GM12874 (cell line): ENCODE measurements around the gene PCDH9.

Source experiments
- CTCF ChIP-seq: IDR thresholded peaks from 2 replicates; pipeline ENCODE4 v1.5.1; 2011; ENCODE audit warnings: low read depth, mild to moderate bottlenecking, control low read depth, low read length, moderate library complexity; ENCODE audit not compliant: insufficient read depth

The PCDH9 gene

GRCh38 chr13:67128136-67128535, 102.0 kb downstream of the PCDH9 start:
- TF ChIP-seq CTCF = no peak

GRCh38 chr13:67125681-67126080, 104.5 kb downstream of the PCDH9 start:
- no peak for TF ChIP-seq CTCF

- TF ChIP-seq CTCF = no peak
Measured at GRCh38 chr13:67123165-67123564, 107.0 kb downstream of the PCDH9 start.

GRCh38 chr13:67122251-67122650, 107.9 kb downstream of the PCDH9 start:
- TF ChIP-seq CTCF = no peak

- TF ChIP-seq CTCF = no peak
Measured at GRCh38 chr13:67120872-67121531, 109.1 kb downstream of the PCDH9 start.

- no peak for TF ChIP-seq CTCF
Measured at GRCh38 chr13:67119481-67119894, 110.6 kb downstream of the PCDH9 start.

- TF ChIP-seq CTCF = no peak
Measured at GRCh38 chr13:67118277-67118676, 111.9 kb downstream of the PCDH9 start.
